GM15510 (cell line): ENCODE measurements around the gene NR6A1.

Experiments used
- POLR2A ChIP-seq: IDR thresholded peaks from 3 replicates; pipeline ENCODE4 v1.6.1; 2011; ENCODE audit warnings: borderline replicate concordance; ENCODE audit not compliant: insufficient read length; ENCODE audit errors: extremely low read depth

NR6A1 gene

DNA sequence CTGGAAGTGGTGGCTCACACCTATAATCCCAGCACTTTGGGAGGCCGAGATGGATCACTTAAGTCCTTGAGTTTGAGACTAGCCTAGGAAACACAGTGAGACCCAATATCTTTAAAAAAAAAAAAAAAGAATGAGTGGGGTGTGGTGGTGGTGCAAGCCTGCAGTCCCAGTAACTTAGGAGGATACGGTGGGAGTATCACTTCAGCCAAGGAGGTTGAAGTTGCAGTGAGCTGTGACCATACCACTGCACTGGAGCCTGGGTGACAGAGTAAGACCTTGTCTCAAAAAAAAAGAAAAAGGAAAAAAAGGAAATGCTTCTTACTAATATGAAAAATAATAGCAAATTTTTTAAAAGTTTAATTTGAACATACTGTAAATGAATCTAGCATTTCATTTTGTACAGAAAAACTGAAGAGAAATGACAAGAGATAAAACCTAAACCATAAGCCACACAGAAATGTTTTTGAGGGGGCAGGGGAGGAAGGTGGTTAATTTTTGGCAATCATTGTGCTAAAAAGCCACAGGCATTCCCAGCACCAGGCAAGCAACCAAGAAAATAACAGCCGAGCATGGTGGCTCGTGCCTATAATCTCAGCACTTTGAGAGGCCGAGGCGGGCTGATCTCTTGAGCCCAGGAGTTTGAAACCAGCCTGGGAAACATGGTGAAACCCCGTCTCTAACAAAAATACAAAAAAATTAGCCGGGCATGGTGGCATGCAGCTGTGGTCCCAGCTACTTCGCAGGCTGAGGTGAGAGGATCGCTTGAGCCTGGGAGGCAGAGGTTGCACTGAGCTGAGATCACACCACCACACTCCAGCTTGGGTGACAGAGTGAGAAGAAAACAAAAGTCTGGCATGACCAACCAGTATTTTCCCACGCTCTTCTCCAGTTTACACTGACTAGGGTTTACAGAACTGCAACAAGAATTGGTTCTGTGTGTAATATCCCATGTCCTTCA is 149.5 kb downstream of the NR6A1 start:
- TF ChIP-seq POLR2A = no peak

DNA sequence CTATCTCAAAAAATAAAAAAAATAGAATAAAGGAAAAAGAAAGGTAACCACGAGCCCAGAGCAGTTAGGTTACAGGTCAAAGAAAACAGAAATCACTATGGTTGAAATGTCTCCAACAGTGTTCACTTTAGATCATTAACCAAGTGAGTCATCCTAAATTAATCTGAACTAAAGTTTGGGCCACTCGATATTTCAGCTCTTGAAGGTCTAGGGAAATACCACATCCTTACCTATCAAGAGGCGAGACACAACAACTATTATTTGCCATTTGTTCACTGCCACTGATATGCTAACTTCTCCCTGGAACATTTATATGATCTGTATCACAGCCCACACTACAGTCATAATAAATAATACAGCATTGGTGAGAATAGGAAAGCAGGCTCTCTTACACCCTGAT is 152.6 kb downstream of the NR6A1 start:
- TF ChIP-seq POLR2A = no peak

DNA sequence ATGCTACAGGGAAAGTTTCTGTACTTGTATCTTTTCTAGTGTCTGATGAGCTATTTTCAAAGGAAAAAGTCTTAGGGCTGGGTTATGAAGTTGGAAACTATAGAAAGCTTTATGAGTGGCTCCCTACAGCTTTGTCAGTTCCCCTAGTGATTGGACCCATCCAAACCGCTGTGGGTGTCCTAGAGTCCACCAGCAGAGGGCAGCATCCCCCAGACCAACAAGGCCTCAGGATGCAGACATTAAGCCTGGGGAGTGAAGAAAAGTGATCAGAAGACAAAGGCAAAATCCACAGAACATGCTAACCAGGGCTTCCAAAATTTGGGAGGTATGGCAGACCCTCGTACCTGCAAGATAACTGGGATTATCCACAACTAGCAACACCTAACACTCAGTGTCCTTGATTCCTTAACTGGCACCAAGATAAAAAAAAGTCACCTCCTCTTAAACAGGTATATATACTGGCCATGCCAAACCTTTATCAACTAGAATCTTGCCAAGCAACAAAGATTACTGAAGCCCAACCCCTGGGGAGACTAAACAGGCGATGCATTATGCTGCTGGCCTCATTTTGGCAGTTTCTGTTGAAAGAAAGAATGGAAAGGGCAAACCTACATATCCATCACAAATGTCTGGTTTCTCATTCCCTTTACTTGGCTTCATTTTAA is 153.5 kb downstream of the NR6A1 start:
- TF ChIP-seq POLR2A = no peak

DNA sequence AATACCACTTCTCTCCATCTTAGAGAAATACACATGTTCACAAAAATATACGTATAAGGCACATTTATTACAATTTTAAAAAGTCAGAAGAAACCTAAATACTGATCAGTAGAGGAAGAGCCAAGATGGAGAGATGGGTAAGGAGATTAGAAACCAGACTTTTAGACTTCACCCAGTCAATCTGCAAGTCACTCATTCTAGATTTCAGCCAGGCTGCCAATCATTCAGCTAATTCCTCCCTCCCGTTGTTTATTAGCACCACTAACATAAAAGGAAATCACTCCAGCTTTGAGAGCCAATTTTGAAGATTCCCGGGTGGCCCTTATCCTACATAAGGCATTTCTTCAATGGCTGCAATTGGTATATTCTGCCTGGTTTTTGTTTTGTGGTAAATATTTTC is 154.2 kb downstream of the NR6A1 start:
- TF ChIP-seq POLR2A = no peak

DNA sequence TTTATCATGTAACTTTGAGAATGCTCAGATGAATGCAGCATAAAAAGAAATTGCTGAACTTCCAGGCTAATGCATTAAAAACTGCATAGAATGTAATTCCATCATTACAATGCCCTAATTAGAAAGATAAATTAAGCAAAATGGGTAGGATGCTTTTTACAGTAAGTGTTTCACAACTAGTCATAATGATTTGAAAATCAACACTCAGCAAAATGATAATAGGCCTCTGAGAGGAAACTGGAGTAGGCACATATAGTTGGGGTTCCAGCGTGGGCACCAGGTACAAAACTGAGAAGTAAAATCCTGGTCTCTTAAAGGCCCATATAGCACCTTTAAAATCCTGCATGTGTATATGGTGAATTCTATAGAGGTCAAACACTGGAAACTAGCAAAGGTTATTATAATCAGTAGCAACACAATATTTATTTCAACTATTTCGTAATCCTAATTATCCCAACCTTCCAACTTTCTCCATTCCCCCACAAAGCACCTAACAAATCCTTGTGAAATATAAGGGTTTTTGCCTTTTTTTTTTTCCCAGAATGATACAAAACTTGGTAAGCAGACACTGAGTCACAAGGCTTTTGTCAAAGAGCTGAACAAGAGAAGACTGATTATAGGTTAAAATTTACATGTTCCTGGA is 155.9 kb downstream of the NR6A1 start:
- TF ChIP-seq POLR2A = no peak

DNA sequence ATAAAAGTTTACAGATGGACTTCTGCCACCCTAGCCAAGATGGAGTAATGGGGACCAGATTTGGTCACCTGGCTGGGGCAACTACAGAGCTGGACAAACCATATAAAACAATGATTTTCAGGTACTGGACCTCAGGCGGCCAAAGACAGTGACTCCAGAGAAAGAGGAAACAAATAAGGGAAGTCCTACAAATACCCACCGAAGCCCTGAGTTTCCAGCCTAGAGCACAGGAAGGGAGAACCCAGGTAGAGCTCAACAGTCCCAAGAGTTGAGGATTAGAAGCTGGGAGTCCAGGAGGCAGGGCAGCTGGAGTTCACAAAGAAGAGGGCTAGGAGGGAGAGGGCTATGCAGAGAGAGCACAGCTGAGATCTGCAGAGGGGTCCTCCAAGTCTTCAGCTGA is 157.3 kb downstream of the NR6A1 start:
- TF ChIP-seq POLR2A = no peak

DNA sequence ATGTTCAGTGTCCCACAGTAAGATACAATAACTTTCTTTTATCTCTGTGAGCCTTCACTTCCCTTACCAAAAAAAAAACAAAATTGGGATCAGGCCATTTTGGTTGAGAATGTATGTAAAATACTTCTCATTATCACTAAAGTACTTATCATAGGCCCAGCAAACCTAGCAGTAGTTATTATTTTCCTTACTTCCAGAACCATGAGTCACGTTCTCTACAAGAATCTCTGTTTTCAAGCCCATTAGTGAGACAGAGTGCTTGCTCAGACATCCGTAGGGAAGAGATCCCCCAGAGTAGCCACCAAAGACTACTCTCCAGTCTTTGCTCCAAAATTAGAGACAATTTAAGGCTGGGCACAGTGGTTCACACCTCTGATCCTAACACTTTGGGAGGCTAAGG is 160.0 kb downstream of the NR6A1 start:
- TF ChIP-seq POLR2A = no peak

DNA sequence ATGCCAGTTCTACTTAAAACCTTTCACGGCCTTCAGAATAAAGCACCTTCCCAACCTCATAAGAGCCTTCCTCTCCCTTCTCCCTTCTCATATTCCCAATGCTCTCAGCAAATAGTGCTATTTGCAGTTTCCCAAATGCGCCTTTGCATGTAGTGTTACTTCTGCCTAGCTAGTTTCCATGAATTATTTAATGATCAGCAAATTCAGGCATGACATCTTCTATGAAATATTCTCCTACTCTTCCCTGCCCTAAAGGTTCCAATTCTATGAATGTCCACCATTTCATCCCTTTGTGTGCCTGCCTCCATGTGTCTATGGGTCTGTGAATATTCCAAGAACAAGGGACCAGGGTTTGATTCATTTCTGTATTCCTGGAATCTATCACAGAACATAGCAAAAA is 165.1 kb downstream of the NR6A1 start:
- TF ChIP-seq POLR2A = no peak

DNA sequence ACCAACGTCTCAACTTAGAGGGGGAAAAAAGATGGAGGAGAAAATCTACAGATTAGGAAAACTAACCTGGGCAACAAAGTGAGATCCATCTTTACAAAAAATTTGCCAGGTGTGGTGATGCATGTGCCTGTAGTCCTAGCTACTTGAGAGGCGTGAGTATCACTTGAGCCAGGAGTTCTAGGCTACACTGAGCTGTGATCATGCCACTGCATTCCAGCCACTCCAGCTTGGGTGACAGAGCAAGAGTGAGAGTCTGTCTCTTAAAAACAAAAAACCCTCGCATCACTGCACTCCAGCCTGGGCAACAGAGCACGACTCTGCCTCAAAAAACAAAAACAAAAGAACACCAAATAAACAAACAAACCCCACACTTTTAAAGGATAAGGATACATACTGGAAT is 165.9 kb downstream of the NR6A1 start:
- no peak for TF ChIP-seq POLR2A

DNA sequence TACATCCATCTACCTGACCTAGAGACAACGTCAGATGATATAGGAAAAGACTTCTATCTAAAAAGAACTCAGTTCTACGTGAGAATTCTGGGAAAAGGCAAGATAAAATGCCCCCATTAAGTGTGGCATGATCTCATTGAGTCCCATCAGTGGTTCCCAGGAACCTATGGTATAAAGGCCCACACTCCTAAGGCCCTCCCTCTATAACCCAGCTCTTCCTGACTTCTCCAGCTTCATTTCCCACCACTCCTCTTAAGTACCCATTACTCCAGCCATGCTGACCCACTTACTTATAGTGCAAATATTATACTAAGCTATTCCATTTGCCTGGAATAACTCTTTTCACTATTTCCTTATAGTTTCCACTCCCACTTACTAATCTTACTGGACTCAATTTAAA is 168.5 kb downstream of the NR6A1 start:
- no peak for TF ChIP-seq POLR2A

DNA sequence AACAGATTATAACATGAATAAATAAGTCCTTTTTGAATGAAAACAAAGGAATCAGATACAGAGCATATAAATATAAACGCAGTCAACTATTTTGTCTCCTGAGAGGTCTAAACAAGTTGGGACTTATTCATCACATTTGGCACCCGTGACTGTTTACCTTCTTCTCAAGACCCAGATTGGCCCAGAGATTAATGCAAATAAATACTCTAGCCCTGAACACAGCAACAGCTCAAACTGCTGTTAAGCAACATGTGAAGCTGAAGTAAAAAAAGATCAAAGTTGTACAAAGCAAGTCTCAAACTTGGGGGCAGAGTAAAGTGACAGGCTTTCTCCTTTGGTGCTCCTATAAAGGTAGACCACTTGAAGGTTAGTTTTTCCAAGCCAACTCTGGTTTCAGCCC is 168.9 kb downstream of the NR6A1 start:
- TF ChIP-seq POLR2A = no peak

DNA sequence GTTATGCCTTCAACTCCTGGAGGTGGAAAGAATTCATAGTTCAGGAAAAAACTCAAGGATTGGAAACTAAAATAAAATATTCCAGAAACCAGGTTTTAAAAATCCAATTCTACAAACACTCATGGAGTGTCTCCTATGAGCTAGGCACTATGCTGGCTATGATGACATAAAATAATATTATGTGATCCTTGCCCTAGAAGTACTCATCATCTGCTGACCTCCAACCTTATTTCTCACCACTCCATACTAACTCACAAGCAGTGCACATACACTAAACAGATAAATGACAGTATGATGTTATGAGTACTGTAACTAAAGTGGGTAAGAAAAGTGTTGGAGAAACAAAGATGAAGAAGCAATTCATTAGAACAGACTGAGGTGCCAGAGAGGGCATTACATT is 170.7 kb downstream of the NR6A1 start:
- no peak for TF ChIP-seq POLR2A

DNA sequence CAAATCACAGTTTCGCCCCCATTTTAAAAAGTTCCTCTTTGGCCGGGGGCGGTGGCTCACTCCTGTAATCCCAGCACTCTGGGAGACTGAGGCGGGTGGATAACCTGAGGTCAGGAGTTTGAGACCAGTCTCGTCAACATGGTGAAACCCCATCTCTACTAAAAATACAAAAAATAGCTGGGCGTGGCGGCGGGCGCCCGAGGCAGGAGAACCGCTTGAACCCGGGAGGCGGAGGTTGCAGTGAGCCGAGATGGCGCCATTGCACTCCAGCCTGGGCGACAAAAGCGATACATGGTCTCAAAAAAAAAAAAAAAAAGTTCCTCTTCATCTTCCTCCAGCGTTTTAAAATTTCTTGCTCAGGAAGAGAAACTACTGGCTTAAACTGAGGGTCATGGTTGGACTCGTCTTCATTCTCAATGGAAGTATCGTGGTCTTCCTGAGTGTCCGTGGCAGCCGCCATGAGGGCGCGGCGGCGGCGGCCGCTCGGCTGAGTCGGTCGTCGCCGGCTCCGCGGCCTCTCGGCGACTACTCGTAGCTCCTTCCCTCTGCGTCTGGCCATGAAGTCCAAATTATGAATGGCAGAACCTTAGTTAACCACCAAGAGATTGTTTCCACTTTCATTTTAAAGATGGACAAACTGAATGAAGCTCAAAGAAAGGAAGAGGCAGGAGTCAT is 171.9 kb downstream of the NR6A1 start:
- no peak for TF ChIP-seq POLR2A

DNA sequence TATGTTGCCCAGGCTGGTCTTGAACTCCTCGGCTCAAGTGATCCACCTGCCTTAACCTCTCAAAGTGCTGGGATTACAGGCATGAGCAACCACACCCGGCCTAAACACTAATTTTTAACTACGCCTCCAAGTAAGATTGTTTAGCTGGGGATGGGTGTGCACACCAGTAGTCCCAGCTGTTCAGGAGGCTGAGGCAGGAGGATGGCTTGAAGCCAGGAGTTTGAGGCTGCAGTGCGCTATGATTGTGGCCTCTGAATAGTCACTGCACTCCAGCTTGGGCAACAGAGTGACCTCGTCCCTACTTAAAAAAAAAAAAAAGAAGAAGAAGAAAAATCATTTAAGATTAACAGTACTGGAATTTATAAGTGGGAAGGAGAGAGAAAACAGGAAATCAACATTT is 173.1 kb downstream of the NR6A1 start:
- TF ChIP-seq POLR2A = no peak
